Osteocyte (in vitro differentiated cells): ENCODE measurements around the gene SEZ6L2. TPM values are rescaled to one million over a fixed set of nuclear protein-coding genes. Genes with fewer than 3 reads are reported as not detected.

Experiments
- DNase-seq: peaks from one replicate; pipeline ENCODE4 v3.0.0; 2021; ENCODE audit warnings: mixed read lengths; ENCODE audit not compliant: unreplicated experiment; ENCODE audit errors: extremely low spot score
- H3K27ac Mint-ChIP-seq: one replicate; pipeline ENCODE4 v1.8.0; 2021; ENCODE audit warnings: mild to moderate bottlenecking, mixed read lengths; ENCODE audit not compliant: unreplicated experiment
- H3K27me3 Mint-ChIP-seq: one replicate; pipeline ENCODE4 v1.8.0; 2021; ENCODE audit warnings: mixed read lengths; ENCODE audit not compliant: unreplicated experiment
- H3K36me3 Mint-ChIP-seq: one replicate; pipeline ENCODE4 v1.8.0; 2021; ENCODE audit warnings: mixed read lengths; ENCODE audit not compliant: unreplicated experiment
- H3K4me1 Mint-ChIP-seq: one replicate; pipeline ENCODE4 v1.8.0; 2021; ENCODE audit warnings: mixed read lengths; ENCODE audit not compliant: unreplicated experiment
- H3K4me3 Mint-ChIP-seq: one replicate; pipeline ENCODE4 v1.8.0; 2021; ENCODE audit warnings: mild to moderate bottlenecking, moderate library complexity, mixed read lengths; ENCODE audit not compliant: unreplicated experiment
- H3K9me3 Mint-ChIP-seq: one replicate; pipeline ENCODE4 v1.8.0; 2021; ENCODE audit warnings: mixed read lengths; ENCODE audit not compliant: unreplicated experiment
- total RNA-seq: library from RNA; stranded (reverse); gene quantifications from 2 replicates; pipeline ENCODE4 v1.2.1, GENCODE V29; 2021
- TF ChIP-seq, protein P1 (sequence below): fragments of 200-600 bp; sonication (generic); IDR thresholded peaks from 2 replicates; pipeline ENCODE4 v1.5.0; 2021; ENCODE audit warnings: antibody characterized with exemption, mild to moderate bottlenecking, moderate library complexity

The SEZ6L2 gene
- total RNA-seq, 1 donor from 2014 or later: 19.3 TPM

DNA sequence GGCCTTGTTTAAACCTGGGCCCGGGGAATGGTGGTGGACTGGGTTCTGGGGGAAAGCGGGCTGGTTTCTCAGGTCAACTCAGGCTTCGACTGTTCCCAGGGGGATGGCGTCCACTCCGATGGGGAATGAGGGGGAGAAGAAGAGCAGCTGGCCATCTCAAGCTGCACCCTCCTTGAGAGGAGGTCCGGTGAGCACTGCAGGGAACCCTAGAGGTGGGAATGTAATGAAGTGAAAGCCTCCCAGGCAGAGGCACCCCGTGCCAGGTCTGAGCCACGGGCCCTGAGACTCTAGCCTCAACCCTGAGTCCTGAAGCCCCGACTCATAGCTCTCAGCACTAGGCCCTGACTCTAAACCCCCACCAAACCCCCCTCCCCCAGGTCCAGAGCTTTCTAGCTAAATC is 35.1 kb downstream of the SEZ6L2 start:
- H3K4me3 Mint-ChIP-seq: no peak overlapping the region
- peaks cover 11% of the 10 kb centered on the region for H3K36me3 Mint-ChIP-seq

DNA sequence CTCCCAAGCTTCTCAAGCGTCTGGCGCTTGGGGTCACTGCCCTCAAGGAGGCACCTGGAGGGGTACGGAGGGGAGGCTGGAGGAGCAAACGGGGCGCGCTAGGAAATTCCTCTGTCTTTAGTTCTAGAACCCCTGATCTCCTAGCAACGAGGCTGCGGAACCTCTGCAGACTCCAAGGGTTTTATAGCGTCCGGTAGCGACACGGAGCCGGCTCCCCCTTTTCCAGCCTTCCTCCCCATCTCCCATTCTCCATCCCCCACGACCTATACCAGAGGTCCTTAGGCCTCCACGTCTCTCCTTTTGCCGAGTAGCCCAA is 35.7 kb downstream of the SEZ6L2 start:
- Mint-ChIP-seq H3K36me3 (peaks cover 15% of the 10 kb centered on the region), H3K4me3 (peak overlapping the region; percentile 98), H3K4me1 (peaks cover 16% of the 10 kb centered on the region), H3K27ac (peak overlapping the region; percentile 99), H3K27me3 (no peaks in the 10 kb centered on the region), H3K9me3 (no peaks in the 10 kb centered on the region)
- TF ChIP-seq, protein P1, sequence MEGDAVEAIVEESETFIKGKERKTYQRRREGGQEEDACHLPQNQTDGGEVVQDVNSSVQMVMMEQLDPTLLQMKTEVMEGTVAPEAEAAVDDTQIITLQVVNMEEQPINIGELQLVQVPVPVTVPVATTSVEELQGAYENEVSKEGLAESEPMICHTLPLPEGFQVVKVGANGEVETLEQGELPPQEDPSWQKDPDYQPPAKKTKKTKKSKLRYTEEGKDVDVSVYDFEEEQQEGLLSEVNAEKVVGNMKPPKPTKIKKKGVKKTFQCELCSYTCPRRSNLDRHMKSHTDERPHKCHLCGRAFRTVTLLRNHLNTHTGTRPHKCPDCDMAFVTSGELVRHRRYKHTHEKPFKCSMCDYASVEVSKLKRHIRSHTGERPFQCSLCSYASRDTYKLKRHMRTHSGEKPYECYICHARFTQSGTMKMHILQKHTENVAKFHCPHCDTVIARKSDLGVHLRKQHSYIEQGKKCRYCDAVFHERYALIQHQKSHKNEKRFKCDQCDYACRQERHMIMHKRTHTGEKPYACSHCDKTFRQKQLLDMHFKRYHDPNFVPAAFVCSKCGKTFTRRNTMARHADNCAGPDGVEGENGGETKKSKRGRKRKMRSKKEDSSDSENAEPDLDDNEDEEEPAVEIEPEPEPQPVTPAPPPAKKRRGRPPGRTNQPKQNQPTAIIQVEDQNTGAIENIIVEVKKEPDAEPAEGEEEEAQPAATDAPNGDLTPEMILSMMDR: no peak
- no peak for DNase-seq

More for the DNA sequence above, 35.1 kb downstream of the SEZ6L2 start:
- Mint-ChIP-seq H3K4me1 (peaks cover 16% of the 10 kb centered on the region), H3K27me3 (no peaks in the 10 kb centered on the region), H3K9me3 (no peaks in the 10 kb centered on the region), H3K27ac (no peak overlapping the region)
- TF ChIP-seq, protein P1: no peak
- DNase-seq: no peak

DNA sequence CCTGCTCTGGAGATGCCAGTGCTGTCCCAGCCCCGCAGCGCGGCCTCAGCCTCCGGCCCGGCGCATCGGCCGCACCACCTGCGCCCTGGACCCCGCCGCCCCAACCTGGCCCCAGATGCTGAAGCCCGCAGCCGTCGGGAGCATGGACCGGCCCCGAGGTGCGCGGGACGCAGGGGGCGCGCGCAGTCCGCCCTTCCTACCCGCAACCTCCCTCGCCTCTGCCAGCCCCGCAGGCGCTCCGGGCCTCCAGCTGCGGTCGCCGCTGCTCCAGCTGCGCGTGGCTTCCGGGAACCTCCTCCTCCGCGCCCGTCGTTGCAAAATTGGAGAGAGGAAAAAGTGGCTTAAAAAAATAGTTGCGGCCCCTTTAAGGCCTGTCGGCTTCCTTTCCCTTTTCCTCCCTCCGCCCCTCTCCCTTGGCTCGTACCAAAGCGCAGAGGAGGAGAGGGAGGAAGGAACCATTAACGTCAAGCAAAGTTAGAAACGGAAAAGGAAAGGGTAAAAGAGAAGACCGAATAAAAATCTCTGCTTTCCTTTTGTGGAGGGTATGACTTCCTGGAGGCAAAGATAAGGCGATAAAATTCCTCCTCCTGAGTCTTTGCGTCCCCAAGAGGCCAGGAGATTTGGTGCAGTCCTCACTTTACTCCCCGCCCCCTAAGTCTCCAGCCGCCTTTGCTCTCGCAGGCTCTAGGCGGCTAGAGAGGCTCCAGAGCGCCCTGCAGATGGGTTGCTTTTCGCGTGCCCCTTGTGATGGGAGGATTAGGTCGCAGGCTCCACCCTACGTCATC is 36.3 kb downstream of the SEZ6L2 start, which contains the start of gene CDIPT:
TSS of gene CDIPT (minus strand) at position 343 of the 785 bp plus-strand sequence. CDS start 369 bp downstream, outside the sequence.
- Mint-ChIP-seq H3K36me3 (peaks cover 20% of the 10 kb centered on the region), H3K4me1 (peaks cover 16% of the 10 kb centered on the region), H3K4me3 (peak within 1 kb of the TSS; percentile 98), H3K27ac (peak within 1 kb of the TSS; percentile 99), H3K9me3 (no peaks in the 10 kb centered on the region), H3K27me3 (no peaks in the 10 kb centered on the region)
- peak; percentile 94 for DNase-seq
- TF ChIP-seq, protein P1: peak; percentile 63

DNA sequence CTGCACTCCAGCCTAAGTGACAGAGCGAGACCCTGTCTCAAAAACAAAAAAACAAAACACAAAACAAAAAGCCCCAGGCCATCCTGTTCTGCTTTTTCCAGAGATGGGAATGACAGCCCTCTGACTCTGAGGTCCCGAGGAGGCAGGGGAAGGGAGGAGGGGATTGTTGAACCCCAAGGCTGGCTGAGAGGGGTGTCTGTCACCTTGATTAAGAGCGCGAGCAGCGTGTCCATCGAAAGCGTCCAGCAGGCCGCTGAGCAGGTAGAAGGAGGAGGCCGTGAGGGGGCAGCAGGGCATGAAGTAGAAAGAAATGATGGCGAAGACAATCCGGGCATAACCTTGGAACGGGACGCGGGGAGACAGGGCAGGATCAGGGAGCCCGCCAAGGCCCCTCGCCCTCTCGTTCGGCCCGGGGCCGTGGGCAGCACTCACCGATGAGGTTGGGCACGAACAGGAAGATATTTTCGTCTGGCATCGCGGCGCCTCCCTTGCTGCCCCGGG is 36.9 kb downstream of the SEZ6L2 start:
- H3K4me3 Mint-ChIP-seq: peak overlapping the region; percentile 98
- peaks cover 21% of the 10 kb centered on the region for H3K36me3 Mint-ChIP-seq
- H3K27me3 Mint-ChIP-seq: no peaks in the 10 kb centered on the region
- TF ChIP-seq, protein P1: peak; percentile 37
- H3K27ac Mint-ChIP-seq: peak overlapping the region; percentile 90
- H3K9me3 Mint-ChIP-seq: no peaks in the 10 kb centered on the region
- no peak for DNase-seq
- peaks cover 16% of the 10 kb centered on the region for H3K4me1 Mint-ChIP-seq

DNA sequence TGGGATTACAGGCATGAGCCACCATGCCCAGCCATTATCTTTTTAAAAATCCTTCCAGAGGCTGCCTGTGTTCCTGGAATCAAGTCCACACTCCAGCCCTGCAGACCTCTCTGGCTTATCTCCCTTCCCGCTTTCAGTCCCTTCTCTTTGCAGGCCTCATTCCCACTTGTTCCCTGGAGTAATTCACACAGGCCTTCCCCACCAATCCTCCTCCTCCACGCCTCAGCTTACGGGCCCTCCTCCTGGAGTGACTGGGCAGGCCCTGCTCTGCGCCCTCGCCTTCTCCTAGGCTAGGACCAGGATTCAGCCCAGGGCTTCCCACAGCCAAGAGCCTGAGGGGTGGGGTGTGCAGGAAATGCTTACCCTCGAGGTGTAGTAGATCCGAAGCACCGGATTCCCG is 39.1 kb downstream of the SEZ6L2 start:
- Mint-ChIP-seq H3K4me3 (peak overlapping the region; percentile 61), H3K27me3 (no peaks in the 10 kb centered on the region), H3K4me1 (peaks cover 16% of the 10 kb centered on the region), H3K27ac (no peak overlapping the region), H3K36me3 (peaks cover 21% of the 10 kb centered on the region), H3K9me3 (no peaks in the 10 kb centered on the region)
- TF ChIP-seq, protein P1: no peak
- no peak for DNase-seq
